Measurements from ENCODE around the gene TNFSF4.

TNFSF4 gene

GRCh38 chr1:173210283-173210682, 3.2 kb upstream of the TNFSF4 start:
- no peak for DNase-seq

DNA sequence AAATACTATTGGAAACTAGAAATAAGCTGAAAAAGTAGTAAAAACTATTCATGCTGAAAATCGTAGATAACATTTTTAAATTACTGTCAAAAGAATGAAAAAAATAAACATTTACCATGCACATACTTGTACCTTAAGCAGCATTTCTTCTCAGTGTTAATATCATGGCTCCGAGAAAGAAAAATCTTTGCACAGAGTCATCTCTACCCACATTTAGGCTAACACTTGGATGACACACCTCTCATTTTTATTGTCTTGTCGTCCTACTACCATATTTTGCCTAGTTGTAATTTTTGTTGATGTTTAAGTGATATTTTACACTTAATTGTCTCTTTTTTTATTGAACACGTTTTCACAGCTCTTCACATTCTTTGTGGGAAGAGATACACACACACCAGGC, 1.7 kb upstream of the TNFSF4 start:
- no peak for DNase-seq

- DNase-seq, result no peak
Observed at GRCh38 chr1:173208146-173208545, 1.0 kb upstream of the TNFSF4 start.

GRCh38 chr1:173205146-173206051, 1.7 kb downstream of the TNFSF4 start:
- no peak for DNase-seq

- no peak for DNase-seq
Observed at GRCh38 chr1:173204693-173205092, 2.4 kb downstream of the TNFSF4 start.

- no peak for DNase-seq
Observed at GRCh38 chr1:173202424-173203145, 4.5 kb downstream of the TNFSF4 start.

DNA sequence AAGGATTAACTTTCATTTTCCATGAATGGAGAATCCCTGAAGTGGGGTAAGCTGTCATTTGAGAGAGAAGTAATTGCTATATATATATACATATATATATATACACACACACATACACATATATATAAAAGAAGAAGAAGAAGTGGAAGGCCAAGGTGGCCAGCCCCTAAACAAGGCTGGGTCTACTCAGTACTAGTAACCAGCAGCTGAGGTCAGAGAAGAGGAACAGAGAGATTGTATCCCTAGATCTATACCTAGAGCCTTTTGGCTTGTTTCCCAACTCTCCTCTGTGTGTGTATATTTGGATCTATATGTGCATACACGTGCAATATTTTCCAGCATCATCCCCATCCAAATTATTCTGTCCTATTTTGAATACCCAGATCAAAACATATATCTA, 5.2 kb downstream of the TNFSF4 start:
- DNase-seq, result no peak

DNA sequence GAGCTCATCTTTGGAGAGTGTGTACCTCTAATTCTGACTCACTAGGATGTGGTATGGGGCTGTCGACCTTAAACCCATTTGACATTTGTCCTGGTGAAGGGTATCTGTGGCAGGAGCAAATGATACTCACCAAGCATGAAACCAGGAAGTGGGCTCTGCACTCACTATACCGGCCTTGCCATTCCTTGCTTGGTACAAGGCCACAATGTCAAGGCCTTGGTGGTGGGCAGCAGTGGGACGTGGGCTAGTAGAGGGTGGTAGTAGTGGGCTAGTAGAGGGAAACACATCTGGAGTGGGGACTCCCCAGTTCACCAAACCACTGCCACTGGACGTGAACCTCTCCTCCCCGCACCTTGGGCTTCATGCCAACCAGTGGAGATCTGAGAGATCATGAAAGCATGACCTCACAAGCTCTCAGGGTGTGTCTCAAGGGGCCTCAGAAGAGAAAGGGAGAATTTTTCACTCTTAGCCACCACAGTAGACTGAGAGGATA, 11.5 kb downstream of the TNFSF4 start:
- DNase-seq, result no peak

GRCh38 chr1:173193639-173194038, 13.5 kb downstream of the TNFSF4 start:
- no peak for DNase-seq

GRCh38 chr1:173191011-173191705, 16.0 kb downstream of the TNFSF4 start:
- no peak for DNase-seq

DNA sequence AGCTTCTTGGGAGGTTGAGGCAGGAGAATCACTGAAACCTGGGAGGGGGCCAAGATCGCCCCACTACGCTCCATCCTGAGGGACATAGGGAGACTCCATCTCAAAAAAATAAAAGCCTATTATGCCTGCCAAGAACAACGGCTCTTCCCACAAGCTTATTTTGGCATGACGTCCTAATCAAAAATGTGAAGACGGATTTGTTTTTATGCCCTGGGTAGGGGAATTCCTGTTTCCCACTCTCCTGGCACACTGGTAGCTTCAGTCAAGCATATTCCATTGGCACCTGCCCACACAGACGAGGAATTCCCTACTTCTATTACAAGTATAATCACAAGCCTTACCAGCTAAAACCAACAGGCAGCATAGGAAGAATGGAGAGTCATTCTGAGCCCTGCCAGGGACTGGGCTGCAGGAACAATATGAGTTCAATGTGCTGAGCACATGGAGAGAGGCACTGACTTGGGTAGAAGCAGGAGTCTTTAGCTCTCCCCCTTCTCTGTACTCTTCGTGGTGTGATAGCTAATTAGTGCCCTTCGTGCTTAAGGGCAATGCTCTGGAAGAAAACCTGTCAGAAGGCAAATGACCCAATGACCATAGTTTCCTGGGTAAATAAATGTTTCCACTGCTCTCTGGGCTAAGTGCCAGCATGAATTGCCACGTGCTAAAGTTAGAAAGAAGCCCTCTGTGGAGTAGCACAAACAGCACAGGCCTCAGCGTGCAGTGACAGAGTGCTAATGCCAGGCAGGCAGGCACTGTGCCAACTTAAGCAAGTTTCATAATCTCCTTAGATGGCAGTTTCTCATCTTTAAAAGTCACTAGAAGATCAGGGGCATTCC, 16.8 kb downstream of the TNFSF4 start:
- no peak for DNase-seq

DNA sequence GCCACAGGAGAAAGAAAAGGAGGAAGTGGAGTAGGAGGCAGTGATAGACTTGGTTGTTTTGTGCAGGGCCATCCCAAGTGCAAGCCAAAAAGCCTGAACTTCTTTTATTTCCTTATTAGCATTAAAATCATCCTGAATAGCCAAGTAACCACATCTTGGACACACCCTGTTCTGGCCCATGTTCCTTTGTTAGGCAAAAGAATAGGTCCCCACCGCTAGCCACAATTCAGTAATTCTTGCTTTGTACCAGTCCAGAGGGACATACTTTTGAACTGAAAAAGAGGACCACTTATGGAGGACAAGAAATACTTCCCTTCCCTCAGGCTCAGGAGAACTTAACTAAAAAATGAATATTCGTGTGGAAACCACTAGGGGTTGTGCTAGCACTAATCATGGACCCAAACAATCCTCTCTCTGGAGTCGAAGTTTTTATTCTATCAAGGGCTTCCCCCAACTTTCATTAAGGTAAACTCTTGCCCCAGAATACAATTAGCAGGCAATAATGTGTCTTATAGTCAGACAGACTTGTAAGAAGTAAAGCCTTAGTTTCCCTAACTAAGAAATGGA, 19.4 kb downstream of the TNFSF4 start:
- no peak for DNase-seq

- no peak for DNase-seq
Observed at GRCh38 chr1:173181791-173182190, 25.3 kb downstream of the TNFSF4 start.

- DNase-seq, result no peak
Observed at GRCh38 chr1:173176246-173176645, 30.9 kb downstream of the TNFSF4 start.

DNA sequence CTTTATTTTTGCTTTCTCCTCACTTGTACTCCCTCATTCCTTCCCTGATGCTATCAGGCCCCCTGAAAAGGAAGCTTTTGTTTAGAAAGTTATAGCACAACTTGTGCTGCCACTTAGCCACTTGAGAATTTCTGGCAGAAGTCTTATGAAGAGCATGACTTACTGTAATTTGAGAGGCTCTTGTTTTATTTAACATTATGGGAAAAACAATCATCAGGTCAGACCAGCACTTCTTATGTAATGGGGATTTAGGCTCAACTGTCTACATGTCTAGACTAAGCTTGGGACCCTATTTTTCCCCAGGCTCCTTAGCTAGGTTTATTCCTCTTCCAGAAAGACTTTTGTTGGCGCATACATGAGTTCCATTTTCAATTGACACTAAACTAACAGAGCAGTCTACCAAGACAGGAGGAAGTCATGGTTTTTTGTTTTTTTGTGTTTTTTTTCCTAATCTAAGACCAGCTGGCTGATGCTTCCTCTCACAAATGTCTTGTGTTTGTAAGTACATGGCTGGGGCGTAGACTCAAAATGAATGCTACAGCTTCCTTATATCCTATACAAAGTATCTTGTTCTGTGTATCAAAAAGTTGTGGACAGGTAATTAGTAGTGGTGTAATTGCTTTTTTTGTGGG, 31.5 kb downstream of the TNFSF4 start:
- no peak for DNase-seq

DNA sequence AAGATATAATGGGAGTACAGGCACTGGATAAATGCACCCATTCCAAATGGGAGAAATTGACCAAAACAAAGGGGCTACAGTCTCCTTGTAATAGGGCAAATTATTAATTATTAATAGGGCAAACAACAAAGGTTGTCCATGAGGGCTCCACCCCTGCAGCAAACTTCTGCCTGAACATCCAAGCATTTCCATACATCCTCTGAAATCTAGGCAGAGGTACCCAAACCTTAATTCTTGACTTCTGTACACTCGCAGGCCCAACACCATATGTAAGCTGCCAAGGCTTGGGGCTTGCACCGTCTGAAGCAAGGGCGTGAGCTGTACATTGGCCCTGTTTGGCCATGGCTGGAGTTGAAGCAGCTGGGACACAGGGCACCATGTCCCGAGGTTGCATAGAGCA, 33.7 kb downstream of the TNFSF4 start:
- DNase-seq, result no peak

DNA sequence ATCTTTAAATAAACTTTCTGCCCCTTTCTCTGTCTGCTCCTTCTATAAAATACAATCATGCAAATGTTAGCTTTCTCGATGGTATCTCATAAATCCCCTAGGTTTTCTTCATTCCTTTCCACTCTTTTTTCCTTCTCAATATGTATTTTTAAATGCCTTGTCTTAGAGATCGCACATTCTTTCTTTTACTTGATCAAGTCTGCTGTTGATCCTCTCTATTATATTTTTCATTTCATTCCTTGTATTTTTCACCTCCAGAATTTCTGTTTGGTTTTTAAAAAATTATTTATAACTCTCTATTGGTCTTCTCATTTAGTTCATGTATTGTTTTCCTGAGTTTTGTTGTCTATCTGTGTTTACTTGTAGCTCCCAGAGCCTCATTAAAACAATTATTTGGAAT, 36.0 kb downstream of the TNFSF4 start:
- no peak for DNase-seq

DNA sequence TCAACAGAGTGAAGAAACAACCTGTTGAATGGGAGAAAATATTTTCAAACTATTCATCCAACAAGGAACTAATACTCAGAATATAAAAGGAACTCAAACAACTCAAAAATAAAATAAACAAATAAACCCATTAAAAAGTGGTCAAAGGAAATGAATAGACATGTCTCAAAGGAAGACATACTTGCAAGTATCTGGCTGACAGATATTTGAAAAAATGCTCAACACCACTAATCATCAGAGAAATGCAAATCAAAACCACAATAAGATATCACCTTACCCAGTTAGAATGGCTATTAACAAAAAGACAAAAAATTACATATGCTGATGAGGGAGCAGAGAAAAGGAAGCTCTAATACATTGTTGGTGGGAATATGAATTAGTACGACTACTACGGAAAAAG, 38.2 kb downstream of the TNFSF4 start:
- no peak for DNase-seq

DNA sequence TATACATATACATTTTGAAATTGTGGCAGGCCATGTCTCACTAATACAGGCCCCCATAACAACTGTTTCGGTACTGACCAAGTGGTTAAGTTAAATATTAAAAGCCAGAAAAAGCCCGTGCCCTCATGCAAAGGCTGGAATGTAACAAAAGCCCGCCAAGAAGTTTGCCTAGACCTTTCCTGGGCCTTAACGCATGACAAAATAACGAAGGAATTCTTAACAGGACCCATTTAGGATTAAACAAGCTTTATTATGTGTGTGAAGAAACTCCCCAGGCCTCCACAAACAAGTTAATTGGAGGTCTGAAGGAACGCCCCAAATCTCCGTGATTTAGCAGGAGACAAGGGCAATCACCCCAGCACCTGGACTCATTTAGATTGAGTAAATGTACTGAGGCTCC, 42.4 kb downstream of the TNFSF4 start:
- no peak for DNase-seq

DNA sequence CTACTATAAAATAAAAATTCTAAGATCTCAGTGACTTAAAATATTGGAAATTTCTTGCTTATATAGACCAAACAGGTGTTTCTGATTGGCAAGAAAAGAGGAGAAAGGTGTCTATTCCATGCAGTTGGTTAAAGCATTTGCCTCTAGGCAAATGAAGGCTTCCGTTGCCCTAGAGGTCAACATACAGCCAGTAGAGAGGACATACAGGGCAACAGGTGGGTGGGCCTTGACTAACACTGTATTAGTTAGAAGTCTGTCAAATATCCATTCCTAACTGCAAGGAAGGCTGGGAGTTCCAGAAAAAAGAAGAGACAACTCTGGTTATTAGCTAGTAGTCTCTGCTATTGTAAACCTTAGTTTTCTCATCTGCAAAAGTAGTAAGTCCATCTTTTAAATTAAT, 43.0 kb downstream of the TNFSF4 start:
- DNase-seq, result no peak

DNA sequence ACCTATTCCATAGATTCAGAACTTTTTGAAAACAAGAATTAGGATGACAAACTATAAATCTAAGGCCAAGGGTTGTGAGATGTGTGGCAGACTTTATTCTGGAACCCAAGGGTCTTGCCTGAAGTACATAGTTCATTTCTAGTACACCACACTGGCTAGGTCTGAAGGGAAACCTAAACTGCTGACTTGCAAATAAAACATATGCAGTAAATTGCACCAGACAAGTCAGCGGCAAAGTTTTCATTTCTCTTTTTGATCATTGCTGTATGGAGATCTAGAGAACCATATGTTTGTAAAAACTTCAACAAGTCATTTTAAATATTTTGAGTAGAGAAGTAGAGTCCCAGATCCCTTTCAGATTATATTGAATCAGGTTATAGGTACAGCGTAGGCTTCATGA, 43.9 kb downstream of the TNFSF4 start:
- no peak for DNase-seq

DNA sequence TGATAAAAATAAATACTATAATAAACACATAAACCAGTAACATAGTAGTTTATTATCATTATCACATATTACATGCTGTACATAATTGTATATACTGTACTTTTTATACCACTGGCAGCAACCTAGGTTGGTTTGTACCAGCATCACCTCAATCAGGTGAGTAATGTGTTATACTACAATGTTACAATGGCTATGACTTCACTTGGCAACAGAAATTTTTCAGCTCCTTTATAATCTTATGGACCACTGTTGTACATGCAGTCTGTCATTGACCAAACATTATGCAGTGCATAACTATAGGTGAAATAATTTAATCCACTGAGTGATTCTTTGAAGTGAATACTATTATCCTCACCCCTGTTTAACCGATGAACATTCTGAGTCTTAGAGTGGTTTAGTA, 44.5 kb downstream of the TNFSF4 start:
- DNase-seq, result no peak

Data from stimulated activated CD4-positive, alpha-beta T cell treated with anti-CD3 and anti-CD28 coated beads, Interleukin-4, amount 100 ng/mL, for 4 hours (primary cell).